ENCODE data around the gene AP1S1.

- TF ChIP-seq POLR2A (IDR thresholded peaks at IDR 0.05), result no peak
- TF ChIP-seq CTCF (IDR thresholded peaks at IDR 0.05), result no peak
Observed at GRCh38 chr7:101112233-101112632, 42.0 kb upstream of the AP1S1 start.

Data from right lobe of liver (tissue), 4 donors.